Suprapubic skin (tissue), 3 donors: ENCODE measurements around the gene GAPDHS.

Experiments
- CTCF ChIP-seq, 2 donors: fragments of 200-600 bp in 1 of 2; fragments of 450-650 bp in 1 of 2; sonication (generic) in 1 of 2; IDR thresholded peaks; one replicate each; pipeline ENCODE4 v1.5.1; 2016 to 2019; ENCODE audit warnings: antibody characterized with exemption in 2 of 2, mild to moderate bottlenecking in 1 of 2, moderate library complexity in 1 of 2
- EP300 ChIP-seq: sonication (generic); formaldehyde crosslinking; IDR thresholded peaks from one replicate; pipeline ENCODE4 v1.6.1; 2017; ENCODE audit warnings: antibody characterized with exemption

- TF ChIP-seq CTCF (IDR thresholded peaks at IDR 0.05) (no peak), EP300 (no peak)
Measured at GRCh38 chr19:35525873-35526272, 7.4 kb upstream of the GAPDHS start.
